ENCODE results near the gene SLC36A1.

The SLC36A1 gene

DNA sequence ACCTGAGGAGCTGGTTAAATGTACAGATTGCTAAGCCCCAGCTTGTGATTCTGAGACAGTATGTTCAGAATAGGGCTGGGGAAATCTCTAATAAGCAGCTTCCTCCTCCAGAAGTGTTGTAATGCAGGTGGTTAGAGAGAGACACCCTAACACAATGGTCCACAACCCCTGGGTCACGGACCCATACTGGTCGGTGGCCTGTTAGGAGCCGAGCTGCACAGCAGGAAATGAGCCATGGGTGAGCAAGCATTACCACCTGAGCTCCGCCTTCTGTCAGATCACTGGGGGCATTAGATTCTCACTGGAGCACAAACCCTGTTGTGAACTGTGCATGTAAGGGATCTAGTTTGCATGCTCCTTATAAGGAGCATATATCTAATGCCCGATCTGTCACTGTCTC is 61.8 kb downstream of the SLC36A1 start:
- no peak for DNase-seq
- CTCF ChIA-PET = interaction anchor here (0.6 to 1.2 kb wide), 5 partner anchors 10 to 920 kb away, joined by 3 to 4 read pairs (median 3); partner anchors contain the start of gene SLC36A1
- H3K9me3 Mint-ChIP-seq = no peaks in the 10 kb centered on the region
- no peak overlapping the region for H3K27ac Mint-ChIP-seq
- no peak overlapping the region for H3K4me3 Mint-ChIP-seq
- H3K27me3 Mint-ChIP-seq = no peaks in the 10 kb centered on the region
- no peaks in the 10 kb centered on the region for H3K36me3 Mint-ChIP-seq
- no peaks in the 10 kb centered on the region for H3K4me1 Mint-ChIP-seq

DNA sequence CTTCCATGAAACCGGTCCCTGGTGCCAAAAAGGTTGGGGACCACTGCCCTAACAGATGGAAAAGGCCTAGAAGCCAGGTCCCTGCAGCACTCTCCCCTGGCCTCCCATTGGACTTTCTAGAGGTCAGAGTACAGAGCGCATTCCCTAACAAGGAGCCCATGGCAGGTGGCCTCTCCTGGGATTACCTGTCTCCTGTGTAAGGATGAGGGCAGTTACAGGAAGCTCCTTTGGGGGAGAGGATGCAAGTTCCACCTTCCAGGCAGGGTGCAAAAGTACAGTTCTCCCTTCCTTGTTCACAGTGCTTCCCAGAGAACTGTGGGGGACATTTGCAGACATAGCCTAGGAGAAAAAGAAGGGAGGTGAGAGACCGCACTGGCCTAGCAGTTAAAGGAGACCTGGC is 62.4 kb downstream of the SLC36A1 start:
- CTCF ChIA-PET = interaction anchor here (1.2 kb wide), 2 partner anchors 13 to 63 kb away, joined by 3 to 4 read pairs; partner anchors contain the start of gene SLC36A1
- no peaks in the 10 kb centered on the region for H3K27me3 Mint-ChIP-seq

DNA sequence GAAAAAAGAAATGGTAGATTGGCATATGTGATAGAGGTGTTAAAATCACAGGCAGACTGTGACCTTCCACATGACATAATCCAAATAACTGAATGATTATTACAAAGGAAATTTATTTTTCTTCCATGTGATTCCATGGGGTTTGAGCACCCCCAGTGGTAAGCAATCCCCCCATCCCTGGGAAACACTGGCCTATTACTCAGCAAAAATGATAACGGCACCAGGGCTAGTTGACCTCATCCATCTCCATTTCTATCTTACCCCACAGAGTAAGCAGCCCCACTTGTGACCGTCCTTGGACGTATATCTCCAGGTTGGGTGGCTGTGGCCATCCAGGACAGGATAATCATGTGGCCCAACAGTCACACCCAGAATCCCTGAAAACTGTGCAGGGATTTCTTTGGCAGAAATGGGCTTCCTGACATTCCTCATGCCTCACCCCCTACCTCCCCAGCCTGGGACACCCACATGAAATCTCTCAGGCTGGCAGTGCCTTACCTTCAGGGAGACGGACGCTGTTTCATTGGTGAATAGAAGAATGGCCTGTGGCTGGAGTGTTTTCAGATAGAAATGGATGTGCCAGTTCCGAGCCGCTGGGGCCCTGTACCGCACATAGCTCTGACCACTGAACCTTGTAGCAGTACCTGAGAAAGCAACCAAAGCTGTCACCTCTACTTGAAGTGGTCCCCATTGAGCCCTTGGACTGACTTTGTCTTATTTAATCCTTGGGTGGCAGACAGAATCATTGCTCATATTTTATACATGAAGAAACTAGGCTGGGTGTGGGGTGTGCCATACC is 69.9 kb downstream of the SLC36A1 start:
- CTCF ChIA-PET = no interaction called here
- no peaks in the 10 kb centered on the region for H3K27me3 Mint-ChIP-seq
- no peaks in the 10 kb centered on the region for H3K4me1 Mint-ChIP-seq
- H3K9me3 Mint-ChIP-seq = no peaks in the 10 kb centered on the region
- H3K27ac Mint-ChIP-seq = no peak overlapping the region
- H3K36me3 Mint-ChIP-seq = no peaks in the 10 kb centered on the region
- DNase-seq = no peak
- no peak overlapping the region for H3K4me3 Mint-ChIP-seq

More for the DNA sequence above, 62.4 kb downstream of the SLC36A1 start:
- Mint-ChIP-seq H3K36me3 (no peaks in the 10 kb centered on the region), H3K27ac (no peak overlapping the region), H3K4me1 (no peaks in the 10 kb centered on the region), H3K9me3 (no peaks in the 10 kb centered on the region), H3K4me3 (no peak overlapping the region)
- no peak for DNase-seq

DNA sequence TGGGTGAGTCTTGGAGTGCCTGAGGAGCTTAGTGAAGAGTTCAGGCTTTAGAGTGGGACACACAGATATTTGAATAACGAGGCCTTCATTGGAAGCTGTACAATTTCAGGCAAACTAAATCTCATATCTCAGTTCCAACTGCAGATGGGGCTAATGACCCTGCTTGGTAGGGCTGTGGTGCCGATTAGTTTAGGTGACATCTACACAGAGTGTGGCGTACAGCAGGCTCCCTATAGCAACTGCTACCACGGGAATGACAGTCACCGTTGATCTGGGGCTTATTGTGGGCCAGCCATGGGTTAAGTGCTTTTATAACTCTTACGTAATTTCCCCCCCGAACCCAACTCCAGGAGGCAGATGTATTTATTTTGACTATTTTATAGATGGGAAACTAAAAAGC is 72.9 kb downstream of the SLC36A1 start:
- Mint-ChIP-seq H3K4me1 (peaks cover 2% of the 10 kb centered on the region), H3K27ac (no peak overlapping the region), H3K36me3 (no peaks in the 10 kb centered on the region), H3K27me3 (no peaks in the 10 kb centered on the region), H3K4me3 (no peak overlapping the region), H3K9me3 (no peaks in the 10 kb centered on the region)
- CTCF ChIA-PET = interaction anchor here (1.0 to 2.3 kb wide), 4 partner anchors 72 to 131 kb away, joined by 3 to 13 read pairs (median 7); partner anchors contain the start of gene SLC36A1
- DNase-seq = no peak

DNA sequence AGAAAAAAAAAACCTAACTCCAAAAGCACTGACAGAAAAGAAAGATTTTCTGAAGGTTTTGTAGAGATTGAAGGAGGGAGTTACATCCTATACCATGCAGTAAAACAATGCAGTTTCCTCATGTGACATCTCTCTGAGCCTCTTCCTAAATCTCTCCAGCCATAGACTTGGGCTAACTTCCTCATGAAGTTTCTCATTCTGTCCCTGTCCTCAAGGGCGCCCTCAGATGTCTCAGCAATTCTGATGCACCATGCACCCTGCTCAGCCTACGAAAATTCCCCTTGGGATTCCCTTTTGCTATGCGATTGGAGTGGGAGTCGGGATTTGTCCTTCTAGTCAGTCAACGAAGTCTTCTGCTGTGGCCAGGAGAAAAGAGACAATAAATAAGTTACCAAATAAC is 74.8 kb downstream of the SLC36A1 start:
- Mint-ChIP-seq H3K27ac (no peak overlapping the region), H3K27me3 (no peaks in the 10 kb centered on the region), H3K4me3 (no peak overlapping the region), H3K36me3 (no peaks in the 10 kb centered on the region), H3K9me3 (no peaks in the 10 kb centered on the region), H3K4me1 (peaks cover 2% of the 10 kb centered on the region)
- CTCF ChIA-PET = interaction anchor here (1.5 to 4.1 kb wide), 3 partner anchors 74 to 132 kb away, joined by 4 to 44 read pairs (median 18); partner anchors contain the start of gene SLC36A1
- DNase-seq = no peak

DNA sequence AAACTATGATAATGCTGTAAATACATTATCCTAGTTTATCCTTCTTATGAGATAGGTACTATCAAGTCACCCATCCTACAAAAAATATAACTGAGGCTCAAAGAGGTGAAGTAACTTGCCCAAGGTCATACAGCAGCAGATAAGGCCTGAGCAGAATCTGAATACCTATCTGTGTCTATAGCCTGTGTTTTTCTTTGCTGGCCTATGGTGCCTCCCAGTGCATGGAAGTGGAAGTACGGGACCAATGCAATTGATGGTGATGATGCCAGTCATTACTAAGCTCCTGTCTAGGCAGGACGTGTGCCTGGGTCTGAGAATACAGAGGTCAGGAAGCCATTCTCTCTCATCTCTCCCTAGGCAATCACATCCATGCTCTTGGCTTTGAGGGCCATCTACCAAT is 75.9 kb downstream of the SLC36A1 start:
- Mint-ChIP-seq H3K27ac (no peak overlapping the region), H3K4me1 (peaks cover 2% of the 10 kb centered on the region), H3K4me3 (no peak overlapping the region), H3K27me3 (no peaks in the 10 kb centered on the region), H3K9me3 (no peaks in the 10 kb centered on the region), H3K36me3 (no peaks in the 10 kb centered on the region)
- CTCF ChIA-PET = interaction anchor here (0.6 to 4.1 kb wide), 17 partner anchors 12 to 145 kb away, joined by 3 to 44 read pairs (median 4); partner anchors contain the start of gene SLC36A1
- DNase-seq = peak; percentile 66

DNA sequence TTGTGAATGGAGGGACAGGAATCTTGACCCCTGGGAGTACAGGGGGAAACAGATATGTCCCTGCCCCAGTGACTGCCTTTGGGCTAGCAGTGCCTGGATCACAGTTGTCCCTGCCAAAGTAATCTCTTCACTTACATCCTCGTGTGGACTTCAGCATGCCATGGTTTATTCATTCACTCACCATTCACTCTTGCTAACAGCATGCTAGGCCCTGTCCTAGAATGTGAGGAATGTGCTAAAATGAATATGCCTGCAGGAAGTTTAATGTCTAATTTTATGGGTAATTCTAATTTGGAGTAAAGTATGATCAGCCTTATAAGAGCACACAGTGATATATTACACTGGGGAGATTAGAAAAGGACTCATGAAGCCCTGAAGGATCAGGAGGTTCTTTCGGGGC is 80.8 kb downstream of the SLC36A1 start:
- H3K27me3 Mint-ChIP-seq = peaks cover 8% of the 10 kb centered on the region
- no peak for DNase-seq
- H3K36me3 Mint-ChIP-seq = no peaks in the 10 kb centered on the region
- no peak overlapping the region for H3K4me3 Mint-ChIP-seq
- no peaks in the 10 kb centered on the region for H3K9me3 Mint-ChIP-seq
- no peak overlapping the region for H3K27ac Mint-ChIP-seq
- CTCF ChIA-PET = no interaction called here
- no peaks in the 10 kb centered on the region for H3K4me1 Mint-ChIP-seq

DNA sequence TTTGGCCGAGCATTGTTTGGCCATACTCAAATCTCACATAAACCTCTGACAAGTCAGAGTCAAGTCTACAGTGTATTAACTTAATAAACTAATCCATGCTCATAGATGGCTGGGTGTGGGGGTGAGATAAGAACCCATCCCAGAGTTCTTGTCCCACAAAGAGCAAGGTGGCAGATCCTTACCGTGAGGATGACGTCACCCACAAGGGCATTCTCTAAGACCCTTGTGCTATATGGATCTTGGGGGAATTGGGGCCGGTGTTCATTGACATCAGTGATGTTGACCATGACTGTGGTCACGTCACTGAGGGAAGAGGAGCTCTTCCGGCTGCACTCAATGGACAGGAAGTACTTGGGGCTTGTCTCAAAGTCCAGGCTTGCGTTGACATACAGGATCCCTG is 81.6 kb downstream of the SLC36A1 start:
- CTCF ChIA-PET = interaction anchor here (1.0 kb wide), 1 partner anchor 30 kb away, joined by 3 read pairs; no protein-coding TSS in a partner anchor
- Mint-ChIP-seq H3K27ac (no peak overlapping the region), H3K36me3 (no peaks in the 10 kb centered on the region), H3K4me1 (no peaks in the 10 kb centered on the region), H3K4me3 (no peak overlapping the region), H3K27me3 (peaks cover 8% of the 10 kb centered on the region), H3K9me3 (no peaks in the 10 kb centered on the region)
- no peak for DNase-seq

DNA sequence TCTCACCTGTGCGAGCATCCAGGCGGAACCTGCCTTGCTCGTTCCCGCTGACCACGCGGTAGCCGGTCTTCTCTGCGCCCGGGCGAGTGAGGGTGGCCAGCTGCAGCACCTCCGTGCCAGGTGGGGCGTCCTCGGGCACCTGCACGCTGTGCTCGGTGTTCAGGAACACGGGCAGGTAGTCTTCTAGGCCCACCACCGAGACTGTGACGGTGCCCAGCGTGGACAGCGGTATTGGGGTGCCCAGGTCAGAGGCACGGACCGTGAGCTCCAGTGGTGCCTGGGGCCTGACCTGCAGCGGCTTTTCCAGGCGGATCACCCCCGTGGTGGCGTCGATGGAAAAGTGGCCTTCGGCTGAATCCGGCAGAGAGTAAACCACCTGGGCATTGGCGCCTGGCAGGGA is 84.2 kb downstream of the SLC36A1 start:
- no peaks in the 10 kb centered on the region for H3K9me3 Mint-ChIP-seq
- H3K36me3 Mint-ChIP-seq = no peaks in the 10 kb centered on the region
- CTCF ChIA-PET = no interaction called here
- no peaks in the 10 kb centered on the region for H3K4me1 Mint-ChIP-seq
- H3K27me3 Mint-ChIP-seq = peaks cover 18% of the 10 kb centered on the region
- no peak overlapping the region for H3K27ac Mint-ChIP-seq
- DNase-seq = no peak
- H3K4me3 Mint-ChIP-seq = no peak overlapping the region

DNA sequence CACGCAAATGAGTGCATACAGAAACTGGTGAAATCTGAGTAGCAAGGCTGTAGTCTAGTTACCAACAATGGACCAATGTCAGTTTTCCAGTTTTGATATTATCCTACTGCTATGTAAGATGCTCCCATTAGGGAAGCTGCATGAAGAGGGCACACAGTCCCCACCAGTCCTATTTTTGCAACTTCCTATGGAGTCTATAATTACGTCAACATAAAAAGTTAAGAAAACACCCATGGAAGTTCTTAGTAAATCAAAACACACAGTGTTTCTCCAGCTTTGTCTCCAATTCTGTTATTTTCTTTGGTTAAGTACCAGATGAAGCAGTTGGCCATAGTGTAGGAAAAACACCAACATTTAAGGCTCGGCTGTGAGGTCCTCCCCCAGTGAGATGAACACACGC is 85.0 kb downstream of the SLC36A1 start:
- CTCF ChIA-PET = no interaction called here

DNA sequence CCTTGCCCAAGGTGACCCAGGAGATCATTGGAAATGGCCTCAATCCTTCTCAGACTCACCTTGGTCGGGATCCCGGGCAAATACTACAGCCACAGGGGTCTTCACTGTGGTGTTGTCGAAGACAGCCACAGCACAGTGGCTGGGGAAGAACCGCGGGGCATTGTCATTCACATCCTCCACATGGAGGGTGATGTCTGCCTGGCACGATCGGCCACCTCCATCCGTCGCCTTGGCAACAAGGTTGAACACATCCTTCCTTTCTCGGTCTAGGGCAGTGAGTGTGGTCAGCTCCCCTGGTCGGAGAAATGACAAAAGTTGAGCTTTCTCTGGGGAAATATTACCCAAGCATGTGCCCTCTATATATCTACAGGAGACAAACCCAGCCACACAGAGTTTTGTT is 86.9 kb downstream of the SLC36A1 start:
- CTCF ChIA-PET = no interaction called here
- no peaks in the 10 kb centered on the region for H3K36me3 Mint-ChIP-seq

More for the DNA sequence above, 85.0 kb downstream of the SLC36A1 start:
- H3K27ac Mint-ChIP-seq = no peak overlapping the region
- H3K4me3 Mint-ChIP-seq = no peak overlapping the region
- DNase-seq = no peak
- H3K4me1 Mint-ChIP-seq = no peaks in the 10 kb centered on the region
- H3K27me3 Mint-ChIP-seq = peaks cover 25% of the 10 kb centered on the region
- H3K36me3 Mint-ChIP-seq = no peaks in the 10 kb centered on the region
- H3K9me3 Mint-ChIP-seq = no peaks in the 10 kb centered on the region

DNA sequence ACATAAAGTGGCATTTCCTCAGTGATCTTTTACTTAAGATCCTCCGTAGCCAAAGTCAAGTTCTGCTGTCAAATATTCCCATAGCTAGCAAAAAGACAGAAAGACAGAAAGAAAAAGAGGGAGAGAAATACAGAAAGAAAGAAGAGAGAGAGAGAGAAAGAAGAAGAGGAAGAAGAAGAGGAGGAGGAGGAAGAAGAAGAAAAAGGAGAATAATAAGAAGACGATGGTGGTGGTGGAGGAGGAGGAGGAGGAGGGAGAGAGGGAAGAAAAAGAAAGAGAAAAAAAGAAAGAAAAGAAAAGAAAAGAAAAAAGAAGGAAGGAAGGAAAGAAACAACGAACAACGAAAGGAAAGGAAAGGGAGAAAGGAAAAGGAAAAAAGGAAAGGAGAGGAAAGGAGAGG is 89.6 kb downstream of the SLC36A1 start:
- DNase-seq = no peak
- Mint-ChIP-seq H3K27ac (no peak overlapping the region), H3K4me3 (no peak overlapping the region), H3K36me3 (no peaks in the 10 kb centered on the region), H3K4me1 (no peaks in the 10 kb centered on the region), H3K9me3 (no peaks in the 10 kb centered on the region), H3K27me3 (peaks cover 23% of the 10 kb centered on the region)
- CTCF ChIA-PET = no interaction called here

More for the DNA sequence above, 86.9 kb downstream of the SLC36A1 start:
- Mint-ChIP-seq H3K27me3 (peaks cover 28% of the 10 kb centered on the region), H3K4me1 (no peaks in the 10 kb centered on the region), H3K9me3 (no peaks in the 10 kb centered on the region), H3K27ac (no peak overlapping the region), H3K4me3 (no peak overlapping the region)
- no peak for DNase-seq

DNA sequence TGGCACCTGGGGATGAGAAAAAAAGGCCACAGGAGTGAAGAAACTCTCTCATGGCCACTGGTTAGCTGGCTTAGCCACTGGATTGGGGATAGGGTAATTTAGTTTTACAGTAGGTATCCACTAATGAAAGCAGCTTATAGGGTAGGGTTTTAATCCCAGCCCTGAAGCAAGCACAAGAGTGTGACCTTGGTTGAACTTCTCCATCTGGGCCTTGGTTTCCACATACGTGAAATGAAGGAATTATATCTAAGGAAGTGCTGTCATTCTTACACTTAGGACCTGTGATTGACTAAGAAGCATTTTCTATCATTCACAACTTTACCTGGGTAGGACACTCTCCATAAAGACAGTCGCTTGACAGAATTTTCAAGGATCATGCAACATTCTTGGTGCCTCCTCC is 94.2 kb downstream of the SLC36A1 start:
- Mint-ChIP-seq H3K9me3 (no peaks in the 10 kb centered on the region), H3K27ac (no peak overlapping the region), H3K4me3 (no peak overlapping the region), H3K36me3 (no peaks in the 10 kb centered on the region), H3K4me1 (no peaks in the 10 kb centered on the region), H3K27me3 (peaks cover 15% of the 10 kb centered on the region)
- no peak for DNase-seq
- CTCF ChIA-PET = no interaction called here
